Neural progenitor cell (in vitro differentiated cells): ENCODE data around the gene NCOA1.

Experiments
- CTCF ChIP-seq: fragments of 200-600 bp; sonication (generic); IDR thresholded peaks from 2 replicates; pipeline ENCODE4 v1.5.1; 2017; ENCODE audit warnings: antibody characterized with exemption, mild to moderate bottlenecking
- EZH2phosphoT487 ChIP-seq: fragments of 200-600 bp; sonication (generic); IDR thresholded peaks from 2 replicates; pipeline ENCODE4 v1.6.1; 2017; ENCODE audit warnings: antibody characterized with exemption

DNA sequence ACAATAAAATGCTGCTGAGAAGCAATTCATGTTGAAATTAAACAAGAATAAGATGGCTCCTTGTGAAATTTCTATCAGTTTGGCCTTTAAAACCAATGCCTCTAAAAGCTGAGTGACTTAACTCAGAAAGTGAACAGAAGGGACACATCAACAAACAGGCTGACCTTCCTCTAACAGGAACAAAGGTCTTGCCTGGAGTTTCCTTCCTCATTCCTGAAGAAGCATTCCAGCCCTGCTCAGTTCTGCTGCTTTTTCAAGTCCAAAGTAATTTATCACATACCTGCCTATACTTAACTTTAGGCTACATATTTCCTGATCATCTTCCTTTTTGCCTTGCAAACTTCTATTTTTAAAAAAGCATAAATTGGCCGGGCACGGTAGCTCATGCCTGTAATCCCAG is 288.1 kb downstream of the NCOA1 start:
- TF ChIP-seq CTCF (no peak), EZH2phosphoT487 (no peak)
